NT2/D1 (cell line): ENCODE data around the gene TRAF7.
"Not testable (repeated sequence)": the region's sequence is repeated elsewhere in the genome, so short reads cannot be mapped to it uniquely, and the experiment has no call there.

Source experiments
- DNase-seq: peaks from one replicate; pipeline ENCODE4 v3.0.0-alpha.2; 2011; ENCODE audit warnings: low read depth, low spot score
- H3K27me3 ChIP-seq: 2 replicates; pipeline ENCODE4 v1.6.0; 2011; ENCODE audit warnings: mild to moderate bottlenecking; ENCODE audit not compliant: insufficient read length, insufficient read depth
- H3K36me3 ChIP-seq: 2 replicates; pipeline ENCODE4 v1.6.1; 2011; ENCODE audit warnings: mild to moderate bottlenecking, low read length, mixed read lengths; ENCODE audit not compliant: insufficient read depth, insufficient read length
- H3K4me1 ChIP-seq: 2 replicates; pipeline ENCODE4 v1.5.1; 2011; ENCODE audit not compliant: insufficient read depth, insufficient read length
- H3K4me3 ChIP-seq: 2 replicates; pipeline ENCODE4 v1.5.1; 2011; ENCODE audit warnings: low read depth; ENCODE audit not compliant: insufficient read length
- H3K9ac ChIP-seq: 2 replicates; pipeline ENCODE4 v1.6.0; 2011; ENCODE audit warnings: low read depth; ENCODE audit not compliant: insufficient read length
- H3K9me3 ChIP-seq: 2 replicates; pipeline ENCODE4 v1.5.1; 2011; ENCODE audit warnings: mild to moderate bottlenecking, low read length; ENCODE audit not compliant: insufficient read depth
- SUZ12 ChIP-seq: IDR thresholded peaks from 2 replicates; pipeline ENCODE4 v1.6.1; 2011; ENCODE audit not compliant: insufficient read length, insufficient read depth; ENCODE audit errors: extremely low read depth
- YY1 ChIP-seq: IDR thresholded peaks from 2 replicates; pipeline ENCODE4 v1.6.1; 2011; ENCODE audit not compliant: insufficient read length, insufficient read depth
- ZNF274 ChIP-seq: IDR thresholded peaks from 2 replicates; pipeline ENCODE4 v1.6.1; 2011; ENCODE audit warnings: mild to moderate bottlenecking, low read depth, low read length

Gene TRAF7

GRCh38 chr16:2112539-2113106, 43.0 kb upstream of the TRAF7 start:
- not testable (repeated sequence) for H3K4me3 ChIP-seq, H3K9me3 ChIP-seq, H3K9ac ChIP-seq, H3K4me1 ChIP-seq, DNase-seq, H3K27me3 ChIP-seq
- peaks cover 36% of the 10 kb centered on the region for H3K36me3 ChIP-seq

DNA sequence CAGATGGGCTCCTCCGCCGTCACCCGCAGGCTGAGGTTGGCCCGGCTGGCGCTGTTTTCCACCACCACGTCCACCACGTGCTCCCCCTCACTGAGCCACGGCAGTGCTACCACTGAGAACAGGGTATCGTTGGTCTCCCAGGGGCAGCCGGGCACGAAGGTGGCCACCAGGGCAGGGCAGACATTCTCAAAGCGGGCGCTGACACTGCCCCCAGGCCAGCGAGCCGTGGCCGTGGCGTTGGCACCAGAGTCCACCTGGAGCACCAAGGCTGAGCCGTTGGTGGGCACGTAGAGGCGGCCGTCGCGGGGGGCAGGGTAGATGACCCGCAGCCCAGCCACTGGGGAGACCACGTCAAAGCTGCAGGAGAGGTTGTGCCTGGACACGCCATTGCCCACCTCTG, 41.4 kb upstream of the TRAF7 start:
- not testable (repeated sequence) for H3K9me3 ChIP-seq, H3K4me3 ChIP-seq, H3K27me3 ChIP-seq, H3K4me1 ChIP-seq, DNase-seq, H3K9ac ChIP-seq
- H3K36me3 ChIP-seq, result peaks cover 24% of the 10 kb centered on the region

DNA sequence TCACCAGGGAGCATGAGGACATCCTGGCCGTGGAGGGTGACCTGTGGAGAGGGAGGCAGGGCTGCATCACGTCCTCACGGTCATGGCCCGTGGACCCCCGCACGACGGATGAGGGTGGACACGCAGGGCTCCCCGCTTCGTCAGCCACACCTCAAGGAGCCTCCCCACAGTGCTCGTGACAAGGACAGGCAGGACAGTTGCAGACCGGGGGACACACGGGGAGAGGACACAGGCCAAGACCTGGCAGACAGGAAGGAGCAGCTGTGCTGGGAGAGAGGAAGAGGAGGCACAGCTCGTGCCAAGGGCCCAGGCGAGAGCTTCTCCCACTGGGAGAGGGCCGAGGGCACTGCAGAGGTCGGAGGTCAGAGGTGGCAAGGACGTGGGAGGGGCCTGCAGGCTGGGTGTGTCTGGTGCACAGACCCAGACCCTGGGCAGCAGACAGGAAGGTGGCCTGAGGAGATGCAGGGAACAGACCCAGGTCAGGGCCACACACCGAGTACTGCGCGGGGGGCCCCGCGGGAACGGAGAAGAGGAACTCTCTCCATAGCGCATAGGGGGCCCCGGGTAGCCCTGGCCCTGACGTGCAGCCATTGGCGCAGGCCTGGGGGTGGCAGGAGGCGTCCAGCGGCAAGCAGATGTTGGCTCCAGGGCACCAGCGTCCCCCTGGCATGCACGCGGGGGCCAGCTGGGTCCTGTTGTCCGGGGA, 40.5 kb upstream of the TRAF7 start:
- H3K9me3 ChIP-seq, H3K4me1 ChIP-seq, H3K9ac ChIP-seq, DNase-seq, H3K4me3 ChIP-seq, H3K27me3 ChIP-seq: not testable (repeated sequence)
- H3K36me3 ChIP-seq, result peaks cover 23% of the 10 kb centered on the region

DNA sequence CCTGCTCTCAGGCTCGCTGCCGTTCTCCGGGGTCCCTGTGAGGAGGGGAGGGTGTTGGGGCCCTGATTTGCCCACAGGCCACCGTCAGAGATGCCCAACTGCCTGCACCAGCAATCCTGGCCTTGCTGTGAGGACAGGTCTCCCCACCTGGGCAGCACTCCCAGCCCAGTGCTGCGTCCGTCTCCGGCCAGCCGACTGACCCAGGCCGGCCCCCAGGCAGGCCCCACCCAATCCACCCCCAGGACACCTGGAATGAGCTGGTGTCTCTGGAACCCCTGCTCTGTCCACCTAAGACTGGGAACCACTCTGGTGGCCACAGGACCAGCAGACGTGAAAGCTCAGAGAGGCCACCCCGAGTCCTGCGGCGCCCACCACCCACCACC, 40.0 kb upstream of the TRAF7 start:
- Histone ChIP-seq H3K4me3 (no peak overlapping the region), H3K27me3 (no peaks in the 10 kb centered on the region), H3K9me3 (no peaks in the 10 kb centered on the region), H3K4me1 (no peaks in the 10 kb centered on the region), H3K36me3 (peaks cover 22% of the 10 kb centered on the region), H3K9ac (no peak overlapping the region)
- no peak for DNase-seq
- TF ChIP-seq YY1, result no peak
- no peak for TF ChIP-seq SUZ12
- TF ChIP-seq ZNF274, result no peak

DNA sequence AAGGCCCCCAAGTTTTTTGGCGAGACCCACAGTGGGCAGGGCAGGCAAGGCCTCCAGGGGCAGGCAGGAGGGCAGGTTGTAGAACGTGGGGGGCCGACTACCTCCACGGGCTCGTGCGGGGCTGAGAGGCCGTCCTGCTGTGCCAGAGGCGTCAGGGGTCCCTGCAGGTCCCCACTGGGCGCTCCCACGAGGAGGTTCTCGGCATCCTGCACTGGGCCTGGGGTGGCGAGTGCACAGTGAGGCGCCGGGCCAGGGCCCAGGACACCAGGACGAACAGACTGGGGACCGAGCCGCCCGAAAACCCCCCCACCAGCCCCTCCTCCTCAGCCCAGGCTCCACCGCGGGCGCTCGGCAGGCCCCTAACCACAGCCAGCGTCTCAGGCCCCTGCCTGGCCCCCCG, 39.2 kb upstream of the TRAF7 start:
- not testable (repeated sequence) for DNase-seq, H3K9ac ChIP-seq

DNA sequence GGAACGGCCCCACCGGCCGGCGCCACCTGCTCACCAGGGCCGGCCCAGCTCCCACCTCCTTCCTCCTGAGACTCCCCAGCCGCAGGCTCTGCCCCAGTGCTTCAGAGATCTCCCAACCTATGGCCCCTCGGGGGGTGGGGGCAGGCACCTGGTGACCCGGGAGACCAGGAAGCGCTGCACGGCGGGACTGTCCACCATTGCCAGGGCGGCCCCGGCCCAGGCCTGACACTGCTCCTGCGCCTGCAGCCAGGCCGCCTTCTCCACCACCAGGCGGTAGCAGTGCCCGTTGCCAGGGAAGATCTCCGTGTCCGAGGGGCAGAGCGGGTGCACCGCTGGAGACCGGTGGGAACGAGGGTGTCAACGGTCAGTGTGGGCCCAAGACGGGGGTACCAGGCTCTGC, 38.2 kb upstream of the TRAF7 start:
- not testable (repeated sequence) for H3K9me3 ChIP-seq, H3K4me1 ChIP-seq, H3K9ac ChIP-seq, H3K27me3 ChIP-seq, DNase-seq, H3K4me3 ChIP-seq
- H3K36me3 ChIP-seq, result peaks cover 11% of the 10 kb centered on the region

More for the DNA sequence above, 39.2 kb upstream of the TRAF7 start:
- H3K4me1 ChIP-seq, H3K27me3 ChIP-seq, H3K4me3 ChIP-seq, H3K9me3 ChIP-seq: not testable (repeated sequence)
- peaks cover 15% of the 10 kb centered on the region for H3K36me3 ChIP-seq

DNA sequence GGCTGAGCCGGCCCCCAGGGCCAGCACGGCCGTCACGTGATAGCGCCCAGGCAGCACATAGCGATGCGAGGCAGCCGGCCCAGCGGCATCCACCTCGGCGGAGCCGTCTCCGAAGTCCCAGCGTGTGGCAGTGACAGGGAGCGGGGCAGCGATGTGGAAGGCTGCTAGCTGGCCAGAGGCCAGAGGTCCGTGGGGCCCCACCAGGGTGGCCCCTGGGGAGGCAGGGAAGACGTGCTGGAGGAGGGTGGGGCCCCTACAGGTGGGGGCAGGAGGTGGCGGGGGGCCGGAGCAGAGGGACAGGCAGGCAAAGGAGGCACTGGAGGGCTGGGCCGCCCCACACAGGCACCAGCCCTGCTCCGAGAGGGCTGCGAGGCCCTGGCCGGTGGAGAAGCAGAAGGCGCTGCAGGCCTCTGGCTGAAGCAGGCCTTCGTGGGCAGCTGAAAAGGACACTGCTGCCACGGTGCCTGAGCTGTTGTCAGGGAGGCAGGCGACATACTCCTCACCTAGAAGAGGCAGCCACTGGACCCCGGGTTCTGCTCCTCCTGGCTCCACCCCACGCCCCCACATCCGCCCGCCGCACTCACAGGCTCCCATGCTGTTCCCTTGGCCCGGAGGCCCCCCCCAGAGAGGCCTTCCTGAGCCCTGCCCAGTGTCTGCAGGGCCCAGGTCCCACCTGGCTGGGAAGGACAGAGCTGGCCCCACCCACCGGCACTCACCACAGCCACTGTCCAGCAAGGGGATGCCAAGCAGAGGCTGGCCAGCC, 37.4 kb upstream of the TRAF7 start:
- H3K36me3 ChIP-seq, H3K9ac ChIP-seq, DNase-seq, H3K9me3 ChIP-seq, H3K4me1 ChIP-seq, H3K4me3 ChIP-seq, H3K27me3 ChIP-seq: not testable (repeated sequence)

- not testable (repeated sequence) for H3K9ac ChIP-seq, H3K36me3 ChIP-seq, H3K4me3 ChIP-seq, DNase-seq, H3K9me3 ChIP-seq, H3K27me3 ChIP-seq
- peaks cover 20% of the 10 kb centered on the region for H3K4me1 ChIP-seq
These were observed 34.3 kb upstream of the TRAF7 start for GRCh38 chr16:2121325-2121724.
